ENCODE results near the gene DLG2. TPM values are rescaled to one million over a fixed set of nuclear protein-coding genes. Genes with fewer than 3 reads are reported as not detected.

DLG2 gene
- total and polyA plus RNA-seq, 2 donors (not counting 3 experiments of a cell fraction or from before 2014, with no cell fraction given): 0.15 to 1.1 TPM

GRCh38 chr11:84117394-84117793 is 1509.8 kb downstream of the DLG2 start:
- no peaks in the 10 kb centered on the region for H3K9me1 ChIP-seq (replicated peaks; ENCODE audit: control insufficient read depth, extremely low read depth, insufficient read depth, low read length)
- H3K36me3 ChIP-seq (ENCODE audit: control insufficient read depth in 2 of 2, extremely low read depth in 1 of 2, insufficient read depth in 2 of 2, low read length in 2 of 2): no peaks in the 10 kb centered on the region
- H4K20me1 ChIP-seq (replicated peaks; ENCODE audit: control insufficient read depth, extremely low read depth, insufficient read depth, low read length): no peaks in the 10 kb centered on the region
- no peak overlapping the region for H3K4me2 ChIP-seq (ENCODE audit: insufficient read depth, low read length)
- no peaks in the 10 kb centered on the region for H3K9me3 ChIP-seq (replicated peaks; ENCODE audit: control insufficient read depth, insufficient read depth, low read length)
- no peak for TF ChIP-seq JUN (IDR thresholded peaks at IDR 0.05; ENCODE audit: borderline replicate concordance, insufficient read depth, insufficient read length, low read depth)
- no peak for TF ChIP-seq POLR2AphosphoS5 (IDR thresholded peaks at IDR 0.05; ENCODE audit: insufficient read depth, low read depth, low read length)
- TF ChIP-seq, protein P1, sequence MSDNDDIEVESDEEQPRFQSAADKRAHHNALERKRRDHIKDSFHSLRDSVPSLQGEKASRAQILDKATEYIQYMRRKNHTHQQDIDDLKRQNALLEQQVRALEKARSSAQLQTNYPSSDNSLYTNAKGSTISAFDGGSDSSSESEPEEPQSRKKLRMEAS (IDR thresholded peaks at IDR 0.05; ENCODE audit: insufficient read depth, insufficient read length): no peak
- no peak for TF ChIP-seq MYC (IDR thresholded peaks at IDR 0.05; ENCODE audit: low read depth, low read length)
- TF ChIP-seq FOS (IDR thresholded peaks at IDR 0.05; ENCODE audit: borderline replicate concordance, insufficient read depth, low read length): no peak
- no peak for FAIRE-seq
- no peak overlapping the region for H2AFZ ChIP-seq (ENCODE audit: low read depth, low read length)
- no peak overlapping the region for H3K27ac ChIP-seq (ENCODE audit: insufficient read depth, low read depth, low read length)
- no peak overlapping the region for H3K4me3 ChIP-seq (replicated peaks in 1 of 3; ENCODE audit: insufficient read depth in 1 of 3, low read depth in 1 of 3, low read length in 3 of 3)
- POLR2A ChIA-PET: no interaction called here
- intact Hi-C loops (cut with micrococcal nuclease) (no loop called here), dilution Hi-C loops (cut with MboI; ENCODE audit: extremely low pct_ligation_motif_present, low sequenced_read_pairs) (no loop called here)
- DNase-seq (ENCODE audit: low read depth, low spot score): no peak
- H3K4me1 ChIP-seq (ENCODE audit: control insufficient read depth, extremely low read depth, insufficient read depth, low read length): no peaks in the 10 kb centered on the region
- BruUV-seq (replicated peaks): no TSS peak
- H3K9ac ChIP-seq (replicated peaks; ENCODE audit: extremely low read depth, insufficient read depth, low read length): no peak overlapping the region
- H3K27me3 ChIP-seq (ENCODE audit: control insufficient read depth in 2 of 2, insufficient read depth in 2 of 2, low read length in 2 of 2): no peaks in the 10 kb centered on the region
- CTCF ChIA-PET: no interaction called here
- no peaks in the 10 kb centered on the region for H3K79me2 ChIP-seq (ENCODE audit: control insufficient read depth, insufficient read depth, low read length)

GRCh38 chr11:84106541-84106940 is 1520.6 kb downstream of the DLG2 start:
- FAIRE-seq (no peak), DNase-seq (ENCODE audit: low read depth, low spot score) (no peak)
- Histone ChIP-seq H4K20me1 (replicated peaks; ENCODE audit: control insufficient read depth, extremely low read depth, insufficient read depth, low read length) (no peaks in the 10 kb centered on the region), H3K9ac (replicated peaks; ENCODE audit: extremely low read depth, insufficient read depth, low read length) (no peak overlapping the region), H3K4me1 (ENCODE audit: control insufficient read depth, extremely low read depth, insufficient read depth, low read length) (no peaks in the 10 kb centered on the region), H3K27ac (ENCODE audit: insufficient read depth, low read depth, low read length) (no peak overlapping the region), H3K4me2 (ENCODE audit: insufficient read depth, low read length) (no peak overlapping the region), H3K9me3 (replicated peaks; ENCODE audit: control insufficient read depth, insufficient read depth, low read length) (peaks cover 3% of the 10 kb centered on the region), H2AFZ (ENCODE audit: low read depth, low read length) (no peak overlapping the region), H3K4me3 (replicated peaks in 1 of 3; ENCODE audit: insufficient read depth in 1 of 3, low read depth in 1 of 3, low read length in 3 of 3) (no peak overlapping the region), H3K79me2 (ENCODE audit: control insufficient read depth, insufficient read depth, low read length) (no peaks in the 10 kb centered on the region), H3K36me3 (ENCODE audit: control insufficient read depth in 2 of 2, extremely low read depth in 1 of 2, insufficient read depth in 2 of 2, low read length in 2 of 2) (no peaks in the 10 kb centered on the region), H3K27me3 (ENCODE audit: control insufficient read depth in 2 of 2, insufficient read depth in 2 of 2, low read length in 2 of 2) (no peaks in the 10 kb centered on the region), H3K9me1 (replicated peaks; ENCODE audit: control insufficient read depth, extremely low read depth, insufficient read depth, low read length) (no peaks in the 10 kb centered on the region)
- ChIA-PET POLR2A (no interaction called here), CTCF (no interaction called here)
- intact Hi-C loops (cut with micrococcal nuclease): no loop called here
- TF ChIP-seq POLR2AphosphoS5 (IDR thresholded peaks at IDR 0.05; ENCODE audit: insufficient read depth, low read depth, low read length) (no peak), FOS (IDR thresholded peaks at IDR 0.05; ENCODE audit: borderline replicate concordance, insufficient read depth, low read length) (no peak), GATA2 (IDR thresholded peaks at IDR 0.05; ENCODE audit: insufficient read depth, insufficient read length, low read depth, low read length) (no peak), JUN (IDR thresholded peaks at IDR 0.05; ENCODE audit: borderline replicate concordance, insufficient read depth, insufficient read length, low read depth) (no peak), MYC (IDR thresholded peaks at IDR 0.05; ENCODE audit: low read depth, low read length) (no peak), EZH2 (IDR thresholded peaks at IDR 0.05; ENCODE audit: borderline replicate concordance, low read depth, low read length, severe bottlenecking) (no peak), POLR2A (IDR thresholded peaks at IDR 0.05; ENCODE audit: low read depth, low read length) (no peak)
- TF ChIP-seq, protein P2, sequence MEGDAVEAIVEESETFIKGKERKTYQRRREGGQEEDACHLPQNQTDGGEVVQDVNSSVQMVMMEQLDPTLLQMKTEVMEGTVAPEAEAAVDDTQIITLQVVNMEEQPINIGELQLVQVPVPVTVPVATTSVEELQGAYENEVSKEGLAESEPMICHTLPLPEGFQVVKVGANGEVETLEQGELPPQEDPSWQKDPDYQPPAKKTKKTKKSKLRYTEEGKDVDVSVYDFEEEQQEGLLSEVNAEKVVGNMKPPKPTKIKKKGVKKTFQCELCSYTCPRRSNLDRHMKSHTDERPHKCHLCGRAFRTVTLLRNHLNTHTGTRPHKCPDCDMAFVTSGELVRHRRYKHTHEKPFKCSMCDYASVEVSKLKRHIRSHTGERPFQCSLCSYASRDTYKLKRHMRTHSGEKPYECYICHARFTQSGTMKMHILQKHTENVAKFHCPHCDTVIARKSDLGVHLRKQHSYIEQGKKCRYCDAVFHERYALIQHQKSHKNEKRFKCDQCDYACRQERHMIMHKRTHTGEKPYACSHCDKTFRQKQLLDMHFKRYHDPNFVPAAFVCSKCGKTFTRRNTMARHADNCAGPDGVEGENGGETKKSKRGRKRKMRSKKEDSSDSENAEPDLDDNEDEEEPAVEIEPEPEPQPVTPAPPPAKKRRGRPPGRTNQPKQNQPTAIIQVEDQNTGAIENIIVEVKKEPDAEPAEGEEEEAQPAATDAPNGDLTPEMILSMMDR (IDR thresholded peaks at IDR 0.05; ENCODE audit: extremely low read depth in 1 of 2, insufficient read depth in 1 of 2, low read depth in 1 of 2, low read length in 2 of 2): no peak
- TF ChIP-seq, protein P1 (IDR thresholded peaks at IDR 0.05; ENCODE audit: insufficient read depth, insufficient read length): no peak
- dilution Hi-C loops (cut with MboI; ENCODE audit: extremely low pct_ligation_motif_present, low sequenced_read_pairs): no loop called here
- no TSS peak for BruUV-seq (replicated peaks)
